IPS DF 4.7 (cell line): Measurements from ENCODE around the gene TSKU.
"Not testable (repeated sequence)": the region's sequence is repeated elsewhere in the genome, so short reads cannot be mapped to it uniquely, and the experiment has no call there.

ENCODE experiments used
- DNase-seq: peaks from one replicate; pipeline ENCODE4 v3.0.0-alpha.2; 2013; ENCODE audit warnings: low spot score; ENCODE audit errors: extremely low read depth

TSKU gene

GRCh38 chr11:76800466-76801200 is 17.5 kb downstream of the TSKU start:
- no peak for DNase-seq

GRCh38 chr11:76801225-76801624 is 18.1 kb downstream of the TSKU start:
- no peak for DNase-seq

GRCh38 chr11:76801736-76802135 is 18.6 kb downstream of the TSKU start:
- no peak for DNase-seq

- DNase-seq = no peak
Measured at GRCh38 chr11:76802151-76802550, 19.0 kb downstream of the TSKU start.

GRCh38 chr11:76802621-76803020 is 19.5 kb downstream of the TSKU start:
- DNase-seq = no peak

GRCh38 chr11:76803023-76803422 is 19.9 kb downstream of the TSKU start:
- DNase-seq = no peak

- no peak for DNase-seq
Measured at GRCh38 chr11:76803811-76804600, 20.9 kb downstream of the TSKU start.

GRCh38 chr11:76805206-76805913 is 22.2 kb downstream of the TSKU start:
- no peak for DNase-seq

- no peak for DNase-seq
Measured at GRCh38 chr11:76806131-76806530, 23.0 kb downstream of the TSKU start.

GRCh38 chr11:76806608-76807205 is 23.6 kb downstream of the TSKU start:
- no peak for DNase-seq

- no peak for DNase-seq
Measured at GRCh38 chr11:76807206-76807875, 24.2 kb downstream of the TSKU start.

- DNase-seq = no peak
Measured at GRCh38 chr11:76808171-76808570, 25.0 kb downstream of the TSKU start.

GRCh38 chr11:76808996-76809395 is 25.8 kb downstream of the TSKU start:
- no peak for DNase-seq

- DNase-seq = no peak
Measured at GRCh38 chr11:76810151-76810853, 27.1 kb downstream of the TSKU start.

- DNase-seq = no peak
Measured at GRCh38 chr11:76811259-76811658, 28.1 kb downstream of the TSKU start.

GRCh38 chr11:76814414-76814813 is 31.3 kb downstream of the TSKU start:
- DNase-seq = no peak

GRCh38 chr11:76815678-76816077 is 32.5 kb downstream of the TSKU start:
- DNase-seq = not testable (repeated sequence)

GRCh38 chr11:76820184-76820566 is 37.0 kb downstream of the TSKU start:
- DNase-seq = no peak

GRCh38 chr11:76821396-76821795 is 38.2 kb downstream of the TSKU start:
- not testable (repeated sequence) for DNase-seq

GRCh38 chr11:76822406-76822805 is 39.2 kb downstream of the TSKU start:
- DNase-seq = no peak
